Measurements from ENCODE around the gene IRAK2. TPM values are rescaled to one million over a fixed set of nuclear protein-coding genes. Genes with fewer than 3 reads are reported as not detected.

Gene IRAK2
- total RNA-seq, 2 experiments from 2014 or later: 1.4 TPM

- H3K27ac ChIP-seq (ENCODE audit: low read depth, low read length, poor library complexity, severe bottlenecking): peak overlapping the region; percentile 69
- ChIA-PET CTCF (ENCODE audit: unreplicated experiment) (no interaction called here), POLR2A (interaction anchor here (0.7 to 1.4 kb wide), 4 partner anchors 49 to 146 kb away, joined by 3 to 5 read pairs (median 4); no protein-coding TSS in a partner anchor)
- peaks cover 61% of the 10 kb centered on the region for H3K79me2 ChIP-seq (ENCODE audit: insufficient read depth, low read depth, low read length)
- H3K4me3 ChIP-seq (ENCODE audit: low read depth, low read length, poor library complexity, severe bottlenecking): peak overlapping the region; percentile 83
- H3K9me2 ChIP-seq (ENCODE audit: insufficient read depth, low read length): no peaks in the 10 kb centered on the region
- peaks cover 37% of the 10 kb centered on the region for H3K4me1 ChIP-seq (ENCODE audit: insufficient read depth, low read length, poor library complexity, severe bottlenecking)
- intact Hi-C loops (cut with micrococcal nuclease; ENCODE audit: unreplicated experiment): loop anchor here (1.0 to 2.0 kb wide), 2 partner anchors 81 to 106 kb away; partner anchors contain the start of gene TATDN2
- TF ChIP-seq EZH2phosphoT487 (IDR thresholded peaks at IDR 0.05; ENCODE audit: borderline replicate concordance, low read depth, low read length) (no peak), CTCF (conservative IDR thresholded peaks at IDR 0.05; ENCODE audit: low read length) (no peak)
- peak; percentile 37 for DNase-seq (ENCODE audit: low spot score)
- H3K4me2 ChIP-seq (ENCODE audit: low read length): peak overlapping the region; percentile 84
- no peak overlapping the region for H2AFZ ChIP-seq (ENCODE audit: low read length)
- peaks cover 52% of the 10 kb centered on the region for H3K36me3 ChIP-seq (ENCODE audit: insufficient read depth, low read length)
- no peaks in the 10 kb centered on the region for H4K20me1 ChIP-seq (ENCODE audit: insufficient read depth, low read length)
- H3K9me3 ChIP-seq (ENCODE audit: low read length): no peaks in the 10 kb centered on the region
- BruUV-seq (replicated peaks): no TSS peak
Observed at GRCh38 chr3:10142707-10143560, 21.8 kb upstream of the IRAK2 start.

- peaks cover 37% of the 10 kb centered on the region for H3K4me1 ChIP-seq (ENCODE audit: insufficient read depth, low read length, poor library complexity, severe bottlenecking)
- intact Hi-C loops (cut with micrococcal nuclease; ENCODE audit: unreplicated experiment): no loop called here
- CTCF ChIA-PET (ENCODE audit: unreplicated experiment): no interaction called here
Observed at GRCh38 chr3:10145685-10146084, 19.0 kb upstream of the IRAK2 start.

More at GRCh38 chr3:10145685-10146084, 19.0 kb upstream of the IRAK2 start:
- BruUV-seq (replicated peaks): no TSS peak
- POLR2A ChIA-PET: interaction anchor here (0.5 to 0.7 kb wide), 2 partner anchors 13 to 114 kb away, joined by 4 to 5 read pairs; no protein-coding TSS in a partner anchor
- peak overlapping the region; percentile 37 for H3K4me3 ChIP-seq (ENCODE audit: low read depth, low read length, poor library complexity, severe bottlenecking)
- no peak overlapping the region for H3K27ac ChIP-seq (ENCODE audit: low read depth, low read length, poor library complexity, severe bottlenecking)
- peaks cover 63% of the 10 kb centered on the region for H3K79me2 ChIP-seq (ENCODE audit: insufficient read depth, low read depth, low read length)
- H4K20me1 ChIP-seq (ENCODE audit: insufficient read depth, low read length): no peaks in the 10 kb centered on the region
- TF ChIP-seq EZH2phosphoT487 (IDR thresholded peaks at IDR 0.05; ENCODE audit: borderline replicate concordance, low read depth, low read length) (no peak), CTCF (conservative IDR thresholded peaks at IDR 0.05; ENCODE audit: low read length) (no peak)
- peak overlapping the region; percentile 50 for H3K4me2 ChIP-seq (ENCODE audit: low read length)
- no peaks in the 10 kb centered on the region for H3K9me3 ChIP-seq (ENCODE audit: low read length)
- no peak for DNase-seq (ENCODE audit: low spot score)
- peaks cover 77% of the 10 kb centered on the region for H3K36me3 ChIP-seq (ENCODE audit: insufficient read depth, low read length)
- no peaks in the 10 kb centered on the region for H3K9me2 ChIP-seq (ENCODE audit: insufficient read depth, low read length)
- H2AFZ ChIP-seq (ENCODE audit: low read length): no peak overlapping the region

Data from OCI-LY7 (cell line).